ENCODE data around the gene ELF5. TPM values are rescaled to one million over a fixed set of nuclear protein-coding genes. Genes with fewer than 3 reads are reported as not detected.

The ELF5 gene
- total RNA-seq, 1 donor from 2014 or later: 2.1 TPM

GRCh38 chr11:34444428-34444827 is 69.2 kb downstream of the ELF5 start:
- Mint-ChIP-seq H3K27me3 (no peaks in the 10 kb centered on the region), H3K4me1 (ENCODE audit: low read depth) (peaks cover 10% of the 10 kb centered on the region), H3K27ac (no peak overlapping the region), H3K9me3 (ENCODE audit: low read depth) (no peaks in the 10 kb centered on the region), H3K4me3 (ENCODE audit: low read depth) (no peak overlapping the region), H3K36me3 (ENCODE audit: insufficient read depth) (peaks cover 9% of the 10 kb centered on the region)
- TF ChIP-seq, protein P1, sequence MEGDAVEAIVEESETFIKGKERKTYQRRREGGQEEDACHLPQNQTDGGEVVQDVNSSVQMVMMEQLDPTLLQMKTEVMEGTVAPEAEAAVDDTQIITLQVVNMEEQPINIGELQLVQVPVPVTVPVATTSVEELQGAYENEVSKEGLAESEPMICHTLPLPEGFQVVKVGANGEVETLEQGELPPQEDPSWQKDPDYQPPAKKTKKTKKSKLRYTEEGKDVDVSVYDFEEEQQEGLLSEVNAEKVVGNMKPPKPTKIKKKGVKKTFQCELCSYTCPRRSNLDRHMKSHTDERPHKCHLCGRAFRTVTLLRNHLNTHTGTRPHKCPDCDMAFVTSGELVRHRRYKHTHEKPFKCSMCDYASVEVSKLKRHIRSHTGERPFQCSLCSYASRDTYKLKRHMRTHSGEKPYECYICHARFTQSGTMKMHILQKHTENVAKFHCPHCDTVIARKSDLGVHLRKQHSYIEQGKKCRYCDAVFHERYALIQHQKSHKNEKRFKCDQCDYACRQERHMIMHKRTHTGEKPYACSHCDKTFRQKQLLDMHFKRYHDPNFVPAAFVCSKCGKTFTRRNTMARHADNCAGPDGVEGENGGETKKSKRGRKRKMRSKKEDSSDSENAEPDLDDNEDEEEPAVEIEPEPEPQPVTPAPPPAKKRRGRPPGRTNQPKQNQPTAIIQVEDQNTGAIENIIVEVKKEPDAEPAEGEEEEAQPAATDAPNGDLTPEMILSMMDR (IDR thresholded peaks at IDR 0.05; ENCODE audit: unreplicated experiment): no peak
- no peak for DNase-seq (ENCODE audit: low spot score, unreplicated experiment)

GRCh38 chr11:34443136-34443535 is 70.5 kb downstream of the ELF5 start:
- H3K36me3 Mint-ChIP-seq (ENCODE audit: insufficient read depth): peaks cover 9% of the 10 kb centered on the region
- H3K27ac Mint-ChIP-seq: no peak overlapping the region
- TF ChIP-seq, protein P1 (IDR thresholded peaks at IDR 0.05; ENCODE audit: unreplicated experiment): no peak
- DNase-seq (ENCODE audit: low spot score, unreplicated experiment): no peak
- no peaks in the 10 kb centered on the region for H3K27me3 Mint-ChIP-seq
- H3K4me3 Mint-ChIP-seq (ENCODE audit: low read depth): no peak overlapping the region
- H3K4me1 Mint-ChIP-seq (ENCODE audit: low read depth): peaks cover 13% of the 10 kb centered on the region
- H3K9me3 Mint-ChIP-seq (ENCODE audit: low read depth): no peaks in the 10 kb centered on the region

- Mint-ChIP-seq H3K27ac (no peak overlapping the region), H3K27me3 (no peaks in the 10 kb centered on the region), H3K9me3 (ENCODE audit: low read depth) (no peaks in the 10 kb centered on the region), H3K4me1 (ENCODE audit: low read depth) (peaks cover 13% of the 10 kb centered on the region), H3K4me3 (ENCODE audit: low read depth) (no peak overlapping the region), H3K36me3 (ENCODE audit: insufficient read depth) (peaks cover 9% of the 10 kb centered on the region)
- DNase-seq (ENCODE audit: low spot score, unreplicated experiment): no peak
- TF ChIP-seq, protein P1 (IDR thresholded peaks at IDR 0.05; ENCODE audit: unreplicated experiment): no peak
Observed at GRCh38 chr11:34441814-34442213, 71.8 kb downstream of the ELF5 start.

DNA sequence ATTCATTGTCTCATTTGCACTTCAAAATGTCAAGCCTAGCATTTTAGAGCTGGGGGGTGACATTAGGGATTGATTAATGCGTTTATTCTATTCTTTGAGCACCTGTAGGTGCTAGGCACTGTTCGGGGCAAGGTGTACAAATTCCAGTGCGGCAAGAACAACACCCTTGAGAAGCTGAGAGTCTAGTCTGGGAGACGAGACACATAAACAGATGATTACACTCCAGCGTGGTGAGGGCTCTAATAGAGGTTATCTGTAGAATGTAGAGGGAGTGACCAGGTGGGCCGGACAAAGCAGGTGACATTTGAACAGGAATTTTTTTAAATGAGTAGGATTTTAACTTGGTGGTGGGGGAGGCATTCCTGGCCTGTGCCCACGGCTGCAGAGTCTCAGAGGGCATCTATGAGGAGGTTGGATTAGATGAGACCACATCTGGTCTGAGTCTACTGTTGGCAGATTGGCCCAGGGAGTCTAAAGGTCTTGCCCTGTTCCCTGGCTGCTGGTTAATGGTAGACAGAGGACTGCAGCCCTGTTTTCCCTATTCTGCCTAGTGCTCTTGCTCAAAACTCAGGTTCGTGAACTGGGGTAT is 73.9 kb downstream of the ELF5 start:
- no peak for DNase-seq (ENCODE audit: low spot score, unreplicated experiment)
- H3K9me3 Mint-ChIP-seq (ENCODE audit: low read depth): no peaks in the 10 kb centered on the region
- H3K4me3 Mint-ChIP-seq (ENCODE audit: low read depth): peak overlapping the region; percentile 96
- H3K27ac Mint-ChIP-seq: peak overlapping the region; percentile 97
- TF ChIP-seq, protein P1 (IDR thresholded peaks at IDR 0.05; ENCODE audit: unreplicated experiment): no peak
- peaks cover 13% of the 10 kb centered on the region for H3K4me1 Mint-ChIP-seq (ENCODE audit: low read depth)
- H3K36me3 Mint-ChIP-seq (ENCODE audit: insufficient read depth): peaks cover 9% of the 10 kb centered on the region
- no peaks in the 10 kb centered on the region for H3K27me3 Mint-ChIP-seq

- H3K27me3 Mint-ChIP-seq: no peaks in the 10 kb centered on the region
Observed at GRCh38 chr11:34438529-34439507, 74.8 kb downstream of the ELF5 start, which contains the start of gene CAT. CAT (plus strand) TSS chr11:34438934; CDS start chr11:34439014, 80 bp downstream.

More at GRCh38 chr11:34438529-34439507, 74.8 kb downstream of the ELF5 start, which contains the start of gene CAT:
- peak; percentile 95 for DNase-seq (ENCODE audit: low spot score, unreplicated experiment)
- TF ChIP-seq, protein P1 (IDR thresholded peaks at IDR 0.05; ENCODE audit: unreplicated experiment): no peak
- H3K4me3 Mint-ChIP-seq (ENCODE audit: low read depth): peak within 1 kb of the TSS; percentile 96
- H3K4me1 Mint-ChIP-seq (ENCODE audit: low read depth): peaks cover 13% of the 10 kb centered on the region
- peaks cover 9% of the 10 kb centered on the region for H3K36me3 Mint-ChIP-seq (ENCODE audit: insufficient read depth)
- no peaks in the 10 kb centered on the region for H3K9me3 Mint-ChIP-seq (ENCODE audit: low read depth)
- peak within 1 kb of the TSS; percentile 97 for H3K27ac Mint-ChIP-seq

Data from progenitor cell of endocrine pancreas (in vitro differentiated cells).